ENCODE measurements around the gene MUC5B.

MUC5B gene

DNA sequence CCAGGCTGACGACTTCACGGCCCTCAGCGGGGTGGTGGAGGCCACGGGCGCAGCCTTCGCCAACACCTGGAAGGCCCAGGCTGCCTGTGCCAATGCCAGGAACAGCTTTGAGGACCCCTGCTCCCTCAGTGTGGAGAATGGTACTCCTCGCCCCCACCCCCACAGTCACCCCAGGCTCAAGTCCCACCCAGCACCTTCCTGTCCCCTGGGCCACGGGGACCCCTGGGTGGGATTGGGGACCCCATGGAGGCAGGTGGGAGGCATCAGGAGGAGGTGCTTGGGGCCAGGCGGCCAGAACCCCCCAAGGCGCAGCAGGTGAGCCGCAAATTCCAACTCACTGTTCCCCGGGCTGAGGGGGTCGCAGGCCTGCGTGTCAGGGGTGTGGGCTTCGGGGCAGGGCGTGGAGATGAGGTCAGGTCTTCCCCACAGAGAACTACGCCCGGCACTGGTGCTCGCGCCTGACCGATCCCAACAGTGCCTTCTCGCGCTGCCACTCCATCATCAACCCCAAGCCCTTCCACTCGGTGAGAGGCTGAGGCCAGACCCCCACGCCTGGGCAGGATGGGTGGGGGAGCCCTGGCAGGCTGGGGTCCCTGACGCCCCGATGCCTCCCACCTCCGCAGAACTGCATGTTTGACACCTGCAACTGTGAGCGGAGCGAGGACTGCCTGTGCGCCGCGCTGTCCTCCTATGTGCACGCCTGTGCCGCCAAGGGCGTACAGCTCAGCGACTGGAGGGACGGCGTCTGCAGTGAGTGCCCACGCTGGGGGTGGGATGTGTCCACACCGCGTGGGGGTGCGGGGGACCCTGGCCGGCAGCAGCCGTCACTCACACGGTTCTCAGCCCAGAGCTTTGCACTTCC lies 9.4 kb downstream of the MUC5B start:
- H3K27me3 ChIP-seq (ENCODE audit: insufficient read depth, poor library complexity, severe bottlenecking): peaks cover 4% of the 10 kb centered on the region

DNA sequence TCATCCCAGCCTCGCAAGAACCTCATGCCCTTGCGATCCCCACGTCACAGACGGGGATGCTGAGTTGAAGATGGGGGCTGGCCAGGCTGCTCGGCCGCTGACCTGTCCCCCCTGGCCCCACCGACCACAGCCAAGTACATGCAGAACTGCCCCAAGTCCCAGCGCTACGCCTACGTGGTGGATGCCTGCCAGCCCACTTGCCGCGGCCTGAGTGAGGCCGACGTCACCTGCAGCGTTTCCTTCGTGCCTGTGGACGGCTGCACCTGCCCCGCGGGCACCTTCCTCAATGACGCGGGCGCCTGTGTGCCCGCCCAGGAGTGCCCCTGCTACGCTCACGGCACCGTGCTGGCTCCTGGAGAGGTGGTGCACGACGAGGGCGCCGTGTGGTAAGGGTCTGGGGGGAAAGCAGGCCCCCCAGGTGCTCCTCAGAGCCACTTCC lies 10.0 kb downstream of the MUC5B start:
- no peak for DNase-seq (ENCODE audit: low read depth in 1 of 2, low spot score in 1 of 2)
- TF ChIP-seq, protein P1, sequence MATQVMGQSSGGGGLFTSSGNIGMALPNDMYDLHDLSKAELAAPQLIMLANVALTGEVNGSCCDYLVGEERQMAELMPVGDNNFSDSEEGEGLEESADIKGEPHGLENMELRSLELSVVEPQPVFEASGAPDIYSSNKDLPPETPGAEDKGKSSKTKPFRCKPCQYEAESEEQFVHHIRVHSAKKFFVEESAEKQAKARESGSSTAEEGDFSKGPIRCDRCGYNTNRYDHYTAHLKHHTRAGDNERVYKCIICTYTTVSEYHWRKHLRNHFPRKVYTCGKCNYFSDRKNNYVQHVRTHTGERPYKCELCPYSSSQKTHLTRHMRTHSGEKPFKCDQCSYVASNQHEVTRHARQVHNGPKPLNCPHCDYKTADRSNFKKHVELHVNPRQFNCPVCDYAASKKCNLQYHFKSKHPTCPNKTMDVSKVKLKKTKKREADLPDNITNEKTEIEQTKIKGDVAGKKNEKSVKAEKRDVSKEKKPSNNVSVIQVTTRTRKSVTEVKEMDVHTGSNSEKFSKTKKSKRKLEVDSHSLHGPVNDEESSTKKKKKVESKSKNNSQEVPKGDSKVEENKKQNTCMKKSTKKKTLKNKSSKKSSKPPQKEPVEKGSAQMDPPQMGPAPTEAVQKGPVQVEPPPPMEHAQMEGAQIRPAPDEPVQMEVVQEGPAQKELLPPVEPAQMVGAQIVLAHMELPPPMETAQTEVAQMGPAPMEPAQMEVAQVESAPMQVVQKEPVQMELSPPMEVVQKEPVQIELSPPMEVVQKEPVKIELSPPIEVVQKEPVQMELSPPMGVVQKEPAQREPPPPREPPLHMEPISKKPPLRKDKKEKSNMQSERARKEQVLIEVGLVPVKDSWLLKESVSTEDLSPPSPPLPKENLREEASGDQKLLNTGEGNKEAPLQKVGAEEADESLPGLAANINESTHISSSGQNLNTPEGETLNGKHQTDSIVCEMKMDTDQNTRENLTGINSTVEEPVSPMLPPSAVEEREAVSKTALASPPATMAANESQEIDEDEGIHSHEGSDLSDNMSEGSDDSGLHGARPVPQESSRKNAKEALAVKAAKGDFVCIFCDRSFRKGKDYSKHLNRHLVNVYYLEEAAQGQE (IDR thresholded peaks at IDR 0.05; ENCODE audit: insufficient replicate concordance, low read depth): no peak
- TF ChIP-seq GABPA (IDR thresholded peaks at IDR 0.05; ENCODE audit: low read depth): no peak
- H3K27me3 ChIP-seq (ENCODE audit: insufficient read depth, poor library complexity, severe bottlenecking): peaks cover 4% of the 10 kb centered on the region
- no peak overlapping the region for H3K4me3 ChIP-seq (replicated peaks; ENCODE audit: insufficient read depth, low read length)
- no peak overlapping the region for H3K27ac ChIP-seq (replicated peaks)

More for the DNA sequence above, 9.4 kb downstream of the MUC5B start:
- DNase-seq (ENCODE audit: low read depth in 1 of 2, low spot score in 1 of 2): no peak
- H3K4me3 ChIP-seq (replicated peaks; ENCODE audit: insufficient read depth, low read length): no peak overlapping the region
- H3K27ac ChIP-seq (replicated peaks): no peak overlapping the region
- TF ChIP-seq, protein P2, sequence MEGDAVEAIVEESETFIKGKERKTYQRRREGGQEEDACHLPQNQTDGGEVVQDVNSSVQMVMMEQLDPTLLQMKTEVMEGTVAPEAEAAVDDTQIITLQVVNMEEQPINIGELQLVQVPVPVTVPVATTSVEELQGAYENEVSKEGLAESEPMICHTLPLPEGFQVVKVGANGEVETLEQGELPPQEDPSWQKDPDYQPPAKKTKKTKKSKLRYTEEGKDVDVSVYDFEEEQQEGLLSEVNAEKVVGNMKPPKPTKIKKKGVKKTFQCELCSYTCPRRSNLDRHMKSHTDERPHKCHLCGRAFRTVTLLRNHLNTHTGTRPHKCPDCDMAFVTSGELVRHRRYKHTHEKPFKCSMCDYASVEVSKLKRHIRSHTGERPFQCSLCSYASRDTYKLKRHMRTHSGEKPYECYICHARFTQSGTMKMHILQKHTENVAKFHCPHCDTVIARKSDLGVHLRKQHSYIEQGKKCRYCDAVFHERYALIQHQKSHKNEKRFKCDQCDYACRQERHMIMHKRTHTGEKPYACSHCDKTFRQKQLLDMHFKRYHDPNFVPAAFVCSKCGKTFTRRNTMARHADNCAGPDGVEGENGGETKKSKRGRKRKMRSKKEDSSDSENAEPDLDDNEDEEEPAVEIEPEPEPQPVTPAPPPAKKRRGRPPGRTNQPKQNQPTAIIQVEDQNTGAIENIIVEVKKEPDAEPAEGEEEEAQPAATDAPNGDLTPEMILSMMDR (IDR thresholded peaks at IDR 0.05; ENCODE audit: insufficient read depth, low read length): no peak
- TF ChIP-seq GABPA (IDR thresholded peaks at IDR 0.05; ENCODE audit: low read depth) (no peak), SPI1 (IDR thresholded peaks at IDR 0.05; ENCODE audit: borderline replicate concordance, low read depth) (0 out of 2 replicates have a peak, but pooled peaks have one; percentile 56)

DNA sequence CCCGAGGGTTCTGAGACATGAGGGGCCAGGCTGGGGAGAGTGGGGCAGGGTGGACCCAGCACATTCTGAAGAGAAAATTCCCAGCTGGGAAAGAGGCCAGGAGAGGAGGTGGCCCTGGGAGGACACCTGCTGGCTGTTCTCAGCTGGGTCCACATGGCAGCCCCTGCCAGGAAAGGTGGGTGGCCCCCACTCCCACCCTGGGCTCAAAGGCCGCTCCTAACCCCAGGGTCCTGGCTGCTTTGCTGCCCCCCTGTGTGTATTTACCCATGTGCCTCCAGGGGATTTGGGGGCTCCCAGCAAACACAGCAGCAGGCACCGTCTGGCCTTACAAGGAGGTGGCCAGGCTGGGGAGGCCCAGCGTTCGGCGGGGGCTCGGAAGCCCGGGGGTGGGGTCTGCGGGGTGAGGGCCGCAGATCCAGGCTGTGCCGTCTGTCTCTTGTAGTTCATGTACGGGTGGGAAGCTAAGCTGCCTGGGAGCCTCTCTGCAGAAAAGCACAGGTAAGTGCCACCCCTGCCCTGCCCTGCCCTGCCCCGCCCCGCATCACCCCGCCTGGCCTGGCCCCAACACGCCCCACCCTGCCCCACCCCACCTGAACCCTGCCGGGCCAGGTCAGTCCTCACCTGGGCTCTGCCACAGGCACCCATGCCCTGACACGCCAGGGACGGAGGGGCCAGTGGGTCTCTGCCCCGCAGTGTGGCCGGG lies 10.6 kb downstream of the MUC5B start:
- DNase-seq (ENCODE audit: low read depth in 1 of 2, low spot score in 1 of 2): no peak
- TF ChIP-seq, protein P1 (IDR thresholded peaks at IDR 0.05; ENCODE audit: insufficient replicate concordance, low read depth): no peak
- TF ChIP-seq SPI1 (IDR thresholded peaks at IDR 0.05; ENCODE audit: borderline replicate concordance, low read depth): no peak
- TF ChIP-seq, protein P2 (IDR thresholded peaks at IDR 0.05; ENCODE audit: insufficient read depth, low read length): no peak
- Histone ChIP-seq H3K27me3 (ENCODE audit: insufficient read depth, poor library complexity, severe bottlenecking) (peaks cover 4% of the 10 kb centered on the region), H3K4me3 (replicated peaks; ENCODE audit: insufficient read depth, low read length) (no peak overlapping the region), H3K27ac (replicated peaks) (no peak overlapping the region)

DNA sequence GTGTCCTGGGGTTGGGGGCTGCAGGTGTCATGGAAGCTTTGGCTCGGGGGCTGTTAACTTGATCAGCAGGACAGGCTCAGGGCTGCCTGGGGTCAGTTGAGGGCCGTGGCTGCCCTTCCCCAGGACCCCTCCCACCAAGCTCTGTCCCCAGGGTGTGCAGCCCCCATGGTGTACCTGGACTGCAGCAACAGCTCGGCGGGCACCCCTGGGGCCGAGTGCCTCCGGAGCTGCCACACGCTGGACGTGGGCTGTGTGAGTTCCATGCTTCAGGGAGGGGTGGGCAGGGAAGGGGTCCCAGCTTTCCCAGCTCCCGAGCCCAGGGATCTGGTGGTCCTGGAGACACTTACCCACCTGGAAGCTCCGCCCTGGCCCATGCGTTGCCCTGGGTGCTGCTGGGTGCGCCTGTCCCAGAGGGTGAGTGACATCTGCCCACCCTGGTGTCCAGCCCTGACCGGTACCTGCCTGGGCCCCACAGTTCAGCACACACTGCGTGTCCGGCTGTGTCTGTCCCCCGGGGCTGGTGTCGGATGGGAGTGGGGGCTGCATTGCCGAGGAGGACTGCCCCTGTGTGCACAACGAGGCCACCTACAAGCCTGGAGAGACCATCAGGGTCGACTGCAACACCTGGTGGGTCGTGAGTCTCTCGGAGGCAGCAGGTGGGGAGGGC lies 11.3 kb downstream of the MUC5B start:
- no peak for TF ChIP-seq POLR2AphosphoS5 (IDR thresholded peaks at IDR 0.05; ENCODE audit: low read depth)
- TF ChIP-seq, protein P2 (IDR thresholded peaks at IDR 0.05; ENCODE audit: insufficient read depth, low read length): no peak
- no peak for TF ChIP-seq GABPA (IDR thresholded peaks at IDR 0.05; ENCODE audit: low read depth)
- TF ChIP-seq, protein P1 (IDR thresholded peaks at IDR 0.05; ENCODE audit: insufficient replicate concordance, low read depth): no peak
- TF ChIP-seq SPI1 (IDR thresholded peaks at IDR 0.05; ENCODE audit: borderline replicate concordance, low read depth): no peak
- Histone ChIP-seq H3K27me3 (ENCODE audit: insufficient read depth, poor library complexity, severe bottlenecking) (peaks cover 4% of the 10 kb centered on the region), H3K4me3 (replicated peaks; ENCODE audit: insufficient read depth, low read length) (no peak overlapping the region), H3K27ac (replicated peaks) (no peak overlapping the region)
- DNase-seq (ENCODE audit: low read depth in 1 of 2, low spot score in 1 of 2): no peak
